HEK293T (cell line): ENCODE data around the gene UBE2O.

ENCODE experiments used
- CTCF ChIA-PET: fragments of 350-600 bp; formaldehyde crosslinking; extraction: SDS; loops from one replicate; lab custom pipeline; 2021; ENCODE audit warnings: antibody characterized with exemption, inconsistent platforms; lab: Yijun Ruan, JAX
- POLR2A ChIA-PET: fragments of 350-600 bp; formaldehyde crosslinking; extraction: SDS; loops from one replicate; lab custom pipeline; 2020; ENCODE audit warnings: antibody characterized with exemption, inconsistent platforms; lab: Yijun Ruan, JAX
- DNase-seq: peaks from one replicate; pipeline ENCODE4 v3.0.0; 2012; ENCODE audit warnings: mixed read lengths; ENCODE audit errors: extremely low spot score
- ARNT ChIP-seq: fragments of 450-650 bp; IDR thresholded peaks from 2 replicates; pipeline ENCODE4 v1.6.1; 2017; ENCODE audit warnings: mild to moderate bottlenecking
- BHLHE40 ChIP-seq: fragments of 450-650 bp; IDR thresholded peaks from 2 replicates; pipeline ENCODE4 v1.6.1; 2016; ENCODE audit warnings: mild to moderate bottlenecking, moderate library complexity, borderline replicate concordance
- CTBP1 ChIP-seq: fragments of 450-650 bp; IDR thresholded peaks from 2 replicates; pipeline ENCODE4 v1.6.1; 2016; ENCODE audit warnings: borderline replicate concordance
- ELF4 ChIP-seq: fragments of 450-650 bp; IDR thresholded peaks from 2 replicates; pipeline ENCODE4 v1.6.1; 2017; ENCODE audit warnings: antibody characterized with exemption
- FOXA1 ChIP-seq: fragments of 450-650 bp; IDR thresholded peaks from 2 replicates; pipeline ENCODE4 v1.6.1; 2016; ENCODE audit warnings: mild to moderate bottlenecking
- FOXK2 ChIP-seq: fragments of 450-650 bp; IDR thresholded peaks from 2 replicates; pipeline ENCODE4 v1.6.1; 2016; ENCODE audit warnings: mild to moderate bottlenecking
- FOXM1 ChIP-seq: fragments of 450-650 bp; IDR thresholded peaks from 2 replicates; pipeline ENCODE4 v1.6.1; 2017; ENCODE audit warnings: mild to moderate bottlenecking, borderline replicate concordance
- HDGF ChIP-seq: fragments of 450-650 bp; IDR thresholded peaks from 2 replicates; pipeline ENCODE4 v1.6.1; 2017; ENCODE audit warnings: antibody characterized with exemption, borderline replicate concordance
- L3MBTL2 ChIP-seq: fragments of 450-650 bp; conservative IDR thresholded peaks from 2 replicates; pipeline ENCODE4 v1.6.1; 2016; ENCODE audit warnings: mild to moderate bottlenecking
- LEF1 ChIP-seq: fragments of 450-650 bp; IDR thresholded peaks from 2 replicates; pipeline ENCODE4 v1.6.1; 2017; ENCODE audit warnings: mild to moderate bottlenecking, borderline replicate concordance
- NFRKB ChIP-seq: fragments of 450-650 bp; IDR thresholded peaks from 2 replicates; pipeline ENCODE4 v1.6.1; 2016; ENCODE audit warnings: mild to moderate bottlenecking, moderate library complexity
- PKNOX1 ChIP-seq: fragments of 450-650 bp; IDR thresholded peaks from 2 replicates; pipeline ENCODE4 v1.6.1; 2016
- SP1 ChIP-seq: fragments of 450-650 bp; IDR thresholded peaks from 2 replicates; pipeline ENCODE4 v1.6.1; 2017
- SUZ12 ChIP-seq: fragments of 450-650 bp; IDR thresholded peaks from 2 replicates; pipeline ENCODE4 v1.6.1; 2016; ENCODE audit warnings: mild to moderate bottlenecking
- TARDBP ChIP-seq: fragments of 450-650 bp; IDR thresholded peaks from 2 replicates; pipeline ENCODE4 v1.6.1; 2016
- ZNF384 ChIP-seq: fragments of 450-650 bp; IDR thresholded peaks from 2 replicates; pipeline ENCODE4 v1.6.1; 2016

UBE2O gene

GRCh38 chr17:76452660-76453430, at the start of gene UBE2O:
UBE2O (minus strand) TSS chr17:76453152; CDS start chr17:76453141, 11 bp downstream.
- TF ChIP-seq FOXM1: peak; percentile 31; the same call in 1 of the 2 replicates
- peak; percentile 85 for TF ChIP-seq CTBP1
- TF ChIP-seq SP1: no peak
- CTCF ChIA-PET: interaction anchor here (1.0 to 1.1 kb wide), 3 partner anchors 11 to 83 kb away, joined by 3 to 4 read pairs (median 3); no protein-coding TSS in a partner anchor
- POLR2A ChIA-PET: interaction anchor here (0.6 to 2.3 kb wide), 7 partner anchors 14 to 99 kb away, joined by 3 to 8 read pairs (median 3); partner anchors contain the start of gene PRPSAP1
- DNase-seq: peak; percentile 99

GRCh38 chr17:76501827-76502307, 48.9 kb upstream of the UBE2O start:
- POLR2A ChIA-PET: interaction anchor here (0.7 to 1.0 kb wide), 4 partner anchors 11 to 170 kb away, joined by 3 read pairs; no protein-coding TSS in a partner anchor
- DNase-seq: no peak
- CTCF ChIA-PET: interaction anchor here (0.8 kb wide), 1 partner anchor 55 kb away, joined by 3 read pairs; no protein-coding TSS in a partner anchor
- TF ChIP-seq HDGF (no peak), TARDBP (no peak), CTBP1 (no peak), BHLHE40 (no peak), PKNOX1 (no peak), FOXM1 (no peak)

GRCh38 chr17:76501018-76501826, 48.3 kb upstream of the UBE2O start, which contains the start of gene RHBDF2:
RHBDF2 (minus strand) TSS chr17:76501423; CDS start chr17:76481524, 19,899 bp downstream.
- DNase-seq: peak; percentile 97
- POLR2A ChIA-PET: interaction anchor here (0.7 to 1.0 kb wide), 4 partner anchors 11 to 170 kb away, joined by 3 read pairs; no protein-coding TSS in a partner anchor
- CTCF ChIA-PET: interaction anchor here (0.8 kb wide), 1 partner anchor 56 kb away, joined by 3 read pairs; no protein-coding TSS in a partner anchor
- TF ChIP-seq BHLHE40 (no peak), FOXK2 (no peak), LEF1 (peak; percentile 81; the same call in 1 of the 2 replicates), SP1 (no peak), HDGF (no peak), SUZ12 (no peak), CTBP1 (no peak), ZNF384 (no peak)

- ChIA-PET CTCF (interaction anchor here (1.0 kb wide), 1 partner anchor 34 kb away, joined by 4 read pairs; no protein-coding TSS in a partner anchor), POLR2A (no interaction called here)
- TF ChIP-seq CTBP1 (no peak), BHLHE40 (no peak), HDGF (no peak), L3MBTL2 (no peak), FOXM1 (no peak), TARDBP (no peak), SUZ12 (no peak), LEF1 (no peak), NFRKB (no peak), ZNF384 (no peak), ELF4 (no peak), FOXA1 (no peak), SP1 (no peak)
These were observed 47.7 kb upstream of the UBE2O start for GRCh38 chr17:76500747-76501017.

GRCh38 chr17:76500074-76500746, 47.3 kb upstream of the UBE2O start:
- ChIA-PET CTCF (interaction anchor here (0.5 to 1.3 kb wide), 5 partner anchors 34 to 190 kb away, joined by 3 to 5 read pairs (median 3); partner anchors contain the start of gene PRCD), POLR2A (interaction anchor here (0.7 to 2.2 kb wide), 4 partner anchors 10 to 171 kb away, joined by 3 to 6 read pairs (median 4); no protein-coding TSS in a partner anchor)
- DNase-seq: no peak

More at GRCh38 chr17:76500747-76501017, 47.7 kb upstream of the UBE2O start:
- no peak for DNase-seq

More at GRCh38 chr17:76500074-76500746, 47.3 kb upstream of the UBE2O start:
- TF ChIP-seq FOXA1 (no peak), L3MBTL2 (no peak), SP1 (no peak), LEF1 (no peak), CTBP1 (no peak), HDGF (no peak), NFRKB (no peak), BHLHE40 (no peak), ARNT (no peak), SUZ12 (no peak), ELF4 (no peak), FOXM1 (no peak), FOXK2 (no peak), ZNF384 (no peak), PKNOX1 (no peak), TARDBP (no peak)
